HG02938 (cell line): ENCODE data around the gene EPHX1.
"Not testable (repeated sequence)": the region's sequence is repeated elsewhere in the genome, so short reads cannot be mapped to it uniquely, and the experiment has no call there.

ENCODE experiments used
- ATAC-seq: cut with Tn5 transposase; IDR thresholded peaks from one replicate; pipeline ENCODE4 v1.9.1; 2021; ENCODE audit warnings: mild to moderate bottlenecking, moderate library complexity; ENCODE audit not compliant: unreplicated experiment

Gene EPHX1

DNA sequence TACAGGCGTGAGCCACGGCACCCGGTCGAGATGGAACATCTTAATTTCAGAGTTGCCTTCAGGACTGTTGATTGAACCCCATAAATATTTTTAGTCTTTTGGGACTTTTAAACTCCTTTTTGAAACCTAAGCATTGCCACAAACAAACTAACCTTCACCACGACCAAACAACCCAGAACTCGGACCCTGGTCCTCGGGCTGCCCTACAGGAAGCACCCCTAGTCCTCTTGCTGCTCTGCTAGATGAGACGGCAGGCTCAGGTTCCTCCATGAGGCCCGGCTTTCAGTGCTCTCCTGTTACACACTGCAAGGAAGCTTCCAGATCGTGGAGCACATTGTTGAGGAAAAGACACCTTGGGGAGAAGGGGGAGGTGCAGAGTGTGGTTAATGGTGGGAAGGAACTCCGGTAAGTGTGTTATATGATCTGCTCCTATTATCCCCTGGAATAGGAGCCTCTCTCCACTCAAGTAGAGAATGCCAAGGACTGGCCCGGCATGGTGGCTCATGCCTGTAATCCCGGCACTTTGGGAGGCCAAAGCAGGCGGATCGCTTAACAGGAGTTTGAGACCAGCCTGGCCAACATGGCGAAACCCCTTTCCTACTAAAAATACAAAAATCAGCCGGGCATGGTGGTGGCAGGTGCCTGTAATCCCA is 5.7 kb downstream of the EPHX1 start:
- ATAC-seq: no peak

DNA sequence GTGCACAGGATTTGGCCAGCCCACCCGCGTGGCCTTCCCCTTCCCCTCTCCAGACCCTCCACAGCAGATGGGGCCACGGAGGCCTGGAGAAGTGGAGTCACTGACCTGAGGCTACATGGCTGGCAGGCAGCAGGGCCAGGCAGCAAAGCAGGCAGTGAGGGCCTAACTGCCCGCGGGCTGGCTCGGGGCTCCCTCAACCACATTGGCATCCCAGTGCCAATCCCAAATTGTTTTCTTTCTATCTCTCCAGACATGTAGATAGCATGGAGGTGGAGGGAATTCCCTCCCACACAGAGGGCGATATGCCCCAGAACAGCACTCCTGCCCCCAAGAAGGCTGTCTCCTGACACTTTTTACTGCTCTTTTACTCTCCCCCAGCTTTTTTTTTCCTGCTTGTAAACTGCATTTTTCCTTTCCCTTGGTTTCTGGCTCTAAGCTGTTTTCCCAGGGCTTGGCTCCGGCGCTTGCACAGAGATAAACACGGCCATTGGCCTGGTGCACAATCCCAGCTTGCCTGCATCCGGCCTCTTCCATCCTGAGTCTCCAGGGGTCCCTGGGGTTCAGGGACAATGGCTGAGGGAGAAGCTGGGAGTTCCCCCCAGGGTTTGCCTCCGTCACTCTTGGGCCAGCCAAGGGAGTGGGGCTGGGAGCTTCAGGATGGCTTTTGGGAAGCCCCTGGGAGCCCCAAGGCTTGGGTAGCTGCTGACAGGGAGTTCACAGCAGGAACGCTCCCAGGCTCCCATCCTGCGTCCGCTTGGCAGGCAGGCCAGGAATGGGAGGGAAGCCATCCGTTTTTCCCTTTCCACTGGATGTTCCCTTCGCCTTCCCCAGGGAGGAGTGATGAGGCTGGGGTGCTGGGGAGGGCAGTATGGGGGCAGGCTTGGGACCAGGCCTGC is 7.0 kb downstream of the EPHX1 start:
- ATAC-seq: no peak

DNA sequence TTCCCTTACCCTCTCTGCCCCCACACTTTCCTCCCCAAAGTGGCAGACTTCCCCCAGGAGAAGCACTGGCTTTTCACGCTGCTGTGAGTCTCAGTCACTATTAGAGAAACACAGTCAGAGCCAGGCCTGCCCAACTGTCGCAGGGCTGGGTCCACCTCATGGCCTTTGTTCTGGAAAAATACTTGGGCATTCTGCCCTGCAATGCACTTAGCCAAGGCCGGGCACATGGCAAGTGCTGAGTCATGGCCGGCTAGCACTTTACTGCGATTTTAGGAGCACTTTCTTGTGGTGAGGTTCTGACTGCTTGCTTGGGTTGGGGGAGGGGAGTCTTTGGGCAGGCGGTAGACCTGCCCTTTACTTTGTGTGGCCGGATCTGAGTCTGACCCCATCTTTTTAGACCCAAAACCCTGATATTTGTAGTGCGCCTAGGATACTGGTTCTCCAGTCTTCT is 7.7 kb downstream of the EPHX1 start:
- no peak for ATAC-seq

DNA sequence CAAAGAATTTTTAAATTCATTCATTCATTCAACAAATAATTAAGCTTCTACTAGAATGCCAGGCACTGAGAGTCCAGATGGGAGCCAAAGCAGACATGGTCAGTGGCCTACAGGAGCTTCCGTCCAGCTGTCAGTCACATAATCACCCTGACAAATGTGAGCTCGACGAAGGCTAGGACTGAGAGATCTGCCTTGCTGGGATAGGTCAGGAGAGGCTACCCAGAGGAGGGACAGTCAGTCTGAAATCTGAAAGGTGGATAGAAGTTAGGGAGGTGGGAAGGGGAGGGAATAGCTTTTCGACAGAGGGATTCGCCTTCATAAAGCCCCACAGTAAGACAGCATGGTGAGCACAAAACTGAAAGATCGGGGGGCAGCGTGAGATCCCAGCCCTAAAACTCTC is 8.3 kb downstream of the EPHX1 start:
- ATAC-seq: no peak

DNA sequence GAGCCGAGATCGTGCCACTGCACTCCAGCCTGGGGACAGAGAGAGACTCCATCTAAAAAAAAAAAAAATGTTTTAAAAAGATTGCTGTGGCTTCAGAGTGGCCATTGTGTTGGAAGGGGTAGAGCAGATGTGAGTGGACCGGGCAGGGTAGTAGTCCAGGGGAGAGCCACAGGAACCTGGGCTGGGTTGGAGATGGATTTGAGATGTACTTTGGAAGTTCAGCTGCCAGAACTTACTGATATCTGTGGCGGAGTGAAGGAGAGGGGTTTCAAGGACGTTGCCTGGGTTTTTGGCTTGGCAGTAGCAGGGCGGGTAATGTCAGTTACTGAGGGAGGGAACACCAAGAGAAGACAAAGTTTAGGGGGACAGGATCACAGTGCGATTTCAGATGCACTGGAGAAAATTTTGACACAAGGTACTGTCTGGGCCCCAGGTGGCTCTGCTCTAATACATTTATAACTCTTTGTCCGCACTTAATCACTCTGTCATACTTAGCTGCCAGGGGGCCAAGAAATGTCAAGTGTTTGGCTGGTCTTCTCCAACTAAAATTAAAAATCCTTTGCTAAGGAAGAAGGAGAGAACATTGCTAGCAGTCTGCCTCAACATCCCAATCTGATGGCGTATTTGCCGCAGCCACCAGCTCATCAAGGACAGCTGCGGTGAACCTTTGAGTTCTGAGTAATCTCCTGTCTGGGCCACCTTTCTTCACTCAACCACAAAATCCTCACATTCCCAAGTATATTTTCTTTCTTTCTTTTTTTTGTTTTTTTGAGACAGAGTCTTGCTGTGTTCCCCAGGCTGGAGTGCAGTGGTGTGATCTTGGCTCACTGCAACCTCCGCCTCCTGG is 9.6 kb downstream of the EPHX1 start:
- ATAC-seq: no peak

DNA sequence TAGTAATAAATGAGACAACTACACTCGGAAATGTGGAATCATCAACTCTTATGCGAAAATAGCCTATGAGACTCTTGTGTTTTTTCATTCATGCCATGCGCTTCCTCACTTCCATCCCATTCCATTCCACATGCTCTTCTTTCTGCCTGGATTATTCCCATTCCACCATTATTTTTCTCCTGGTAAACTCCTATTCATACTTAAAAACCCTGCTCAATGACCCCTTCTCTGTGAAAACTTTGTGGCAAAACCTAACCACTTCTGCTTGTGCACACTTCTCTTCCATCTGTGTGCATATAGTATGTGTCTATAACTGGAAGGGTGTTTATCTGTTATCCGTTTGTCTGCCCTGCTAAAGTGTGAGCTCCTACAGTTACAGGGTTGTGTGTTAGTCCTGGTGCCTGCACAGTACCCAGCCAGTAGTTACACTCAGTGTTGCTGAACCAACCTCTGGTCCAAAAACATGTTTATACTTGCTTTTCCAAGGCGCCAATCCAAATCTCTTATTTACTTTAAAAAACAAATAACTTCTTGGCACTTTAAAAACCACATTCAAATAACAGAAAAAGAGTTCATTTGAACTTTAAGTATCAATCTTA is 10.7 kb downstream of the EPHX1 start:
- no peak for ATAC-seq

DNA sequence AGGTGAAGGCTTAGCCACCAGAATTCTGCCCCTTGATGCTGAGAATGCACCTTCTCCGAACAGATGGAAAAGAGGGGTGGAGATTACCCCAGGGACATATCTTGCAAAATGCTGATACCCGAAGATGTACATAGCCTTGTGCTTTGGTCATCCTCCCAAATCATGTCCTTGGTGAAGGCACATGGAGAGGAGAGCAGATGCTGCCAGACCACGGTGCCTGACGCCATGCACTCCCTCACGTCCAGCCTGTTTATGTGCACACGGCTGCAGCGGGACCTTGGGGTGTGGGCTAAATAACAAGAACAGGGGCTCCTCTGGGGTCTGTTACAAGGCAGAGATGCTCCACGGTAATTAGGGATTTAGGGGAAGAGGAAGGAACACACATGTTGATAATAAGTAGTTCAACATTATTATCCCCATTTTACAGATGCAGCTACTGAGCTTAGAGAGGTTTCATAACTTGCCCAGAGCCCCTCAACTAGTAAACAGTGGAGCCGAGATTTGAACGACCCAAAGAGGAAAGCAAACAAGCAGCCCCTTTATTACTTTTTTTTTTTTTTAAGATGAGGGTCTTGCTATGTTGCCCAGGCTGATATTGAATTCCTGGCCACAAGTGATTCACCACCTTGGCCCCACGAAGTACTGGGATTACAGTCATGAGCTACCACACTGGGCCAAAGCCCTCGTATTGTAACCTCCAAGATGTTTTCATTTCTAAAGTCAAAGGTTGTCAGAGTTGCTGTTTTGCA is 12.9 kb downstream of the EPHX1 start:
- ATAC-seq: no peak

DNA sequence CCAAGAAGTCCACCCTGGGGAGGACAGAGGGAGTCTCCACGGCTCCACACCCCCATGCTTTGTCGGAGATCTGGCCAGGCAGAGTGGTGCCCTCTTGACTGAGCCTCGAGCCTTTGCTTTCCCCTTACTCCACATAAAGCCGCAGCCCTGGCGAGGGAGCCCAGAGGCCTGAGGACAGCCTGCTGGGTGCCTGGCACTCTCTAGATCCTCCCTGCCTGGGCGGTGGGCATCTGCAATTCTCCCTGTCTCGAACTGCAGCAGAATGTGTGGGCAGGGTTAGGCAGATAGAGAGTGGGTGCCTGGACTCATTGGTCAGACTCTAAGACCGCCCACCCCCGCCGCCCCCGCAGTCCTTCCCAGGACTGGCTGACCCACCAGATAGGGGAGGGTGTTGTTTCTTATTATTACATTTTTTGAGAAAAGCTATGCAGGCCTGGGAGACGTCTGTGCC is 13.9 kb downstream of the EPHX1 start:
- no peak for ATAC-seq

DNA sequence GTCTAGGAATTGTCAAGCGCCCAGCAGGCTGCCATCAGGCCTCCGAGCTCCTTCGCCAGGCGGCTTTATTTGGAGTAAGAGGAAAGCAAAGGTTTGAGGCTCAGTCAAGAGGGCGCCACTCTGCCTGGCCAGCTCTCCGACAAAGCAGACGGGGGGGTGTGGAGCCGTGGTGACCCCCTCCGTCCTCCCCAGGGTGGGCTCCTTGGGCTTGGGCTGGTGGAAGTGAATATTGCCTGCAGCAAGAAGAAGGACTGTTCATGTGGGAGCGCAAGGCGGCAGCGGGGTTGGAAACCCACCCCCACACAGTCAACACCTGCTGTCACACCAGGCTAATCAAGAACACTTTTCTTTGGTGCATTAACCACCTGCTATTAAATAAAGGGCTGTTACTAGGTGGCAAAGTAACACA is 14.6 kb downstream of the EPHX1 start:
- no peak for ATAC-seq

DNA sequence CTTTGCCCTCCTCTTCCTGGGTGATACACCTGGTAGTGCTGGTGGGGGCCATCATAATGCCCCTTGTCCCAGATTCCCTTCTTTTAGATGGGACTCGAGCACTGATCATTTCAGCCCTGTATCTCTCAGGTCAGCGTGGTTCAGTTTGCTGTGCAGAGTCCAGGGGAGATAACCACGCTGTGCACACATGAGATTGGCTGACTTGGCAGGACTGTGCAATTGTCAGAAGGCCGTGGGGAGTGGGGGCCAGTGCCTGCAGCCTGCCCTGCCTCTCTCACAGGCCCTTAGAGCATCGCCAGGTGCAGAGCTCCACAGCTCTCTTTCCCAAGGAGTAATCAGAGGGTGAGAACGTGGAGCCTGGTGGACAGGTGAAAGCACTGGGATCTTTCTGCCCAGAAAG is 15.2 kb downstream of the EPHX1 start:
- ATAC-seq: no peak

DNA sequence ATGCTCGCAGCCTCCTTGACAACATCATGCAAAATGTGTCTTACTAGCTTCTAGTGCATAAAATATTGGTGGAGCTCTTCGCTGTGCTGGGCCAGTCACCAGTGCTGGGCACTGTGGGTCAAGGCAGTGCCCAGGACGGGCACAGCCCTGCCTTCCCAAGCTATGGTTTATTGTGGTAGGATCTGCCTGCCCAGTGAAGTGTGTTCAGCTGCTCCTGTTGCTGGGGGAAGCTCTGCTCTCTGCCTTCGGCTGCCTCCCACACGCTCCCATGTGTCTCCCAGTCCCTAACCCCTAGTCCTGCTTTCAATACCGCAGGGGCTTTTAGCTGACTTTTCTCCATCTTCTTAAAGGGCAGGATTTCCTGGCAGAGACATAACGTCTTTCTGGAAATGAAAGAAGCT is 15.7 kb downstream of the EPHX1 start:
- no peak for ATAC-seq

DNA sequence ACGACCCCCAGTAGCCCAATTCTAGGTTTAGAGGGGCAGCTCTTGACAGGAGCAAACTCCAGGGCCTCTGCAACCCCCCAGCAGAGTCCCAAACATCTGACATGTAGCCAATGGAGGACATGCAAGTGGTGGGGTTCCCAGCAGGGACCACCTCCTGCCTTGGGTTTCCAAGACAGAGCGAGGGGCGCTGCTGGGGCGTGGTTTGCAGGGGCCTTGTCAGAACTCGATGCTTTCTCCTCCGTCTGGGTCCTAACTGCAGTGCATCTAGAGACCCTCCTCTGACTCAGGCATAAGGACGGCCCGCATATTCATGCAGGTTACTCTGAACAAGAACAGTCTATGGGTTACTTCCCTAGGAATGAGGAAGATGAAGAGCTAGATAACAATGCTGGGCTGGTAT is 17.2 kb downstream of the EPHX1 start:
- ATAC-seq: no peak

DNA sequence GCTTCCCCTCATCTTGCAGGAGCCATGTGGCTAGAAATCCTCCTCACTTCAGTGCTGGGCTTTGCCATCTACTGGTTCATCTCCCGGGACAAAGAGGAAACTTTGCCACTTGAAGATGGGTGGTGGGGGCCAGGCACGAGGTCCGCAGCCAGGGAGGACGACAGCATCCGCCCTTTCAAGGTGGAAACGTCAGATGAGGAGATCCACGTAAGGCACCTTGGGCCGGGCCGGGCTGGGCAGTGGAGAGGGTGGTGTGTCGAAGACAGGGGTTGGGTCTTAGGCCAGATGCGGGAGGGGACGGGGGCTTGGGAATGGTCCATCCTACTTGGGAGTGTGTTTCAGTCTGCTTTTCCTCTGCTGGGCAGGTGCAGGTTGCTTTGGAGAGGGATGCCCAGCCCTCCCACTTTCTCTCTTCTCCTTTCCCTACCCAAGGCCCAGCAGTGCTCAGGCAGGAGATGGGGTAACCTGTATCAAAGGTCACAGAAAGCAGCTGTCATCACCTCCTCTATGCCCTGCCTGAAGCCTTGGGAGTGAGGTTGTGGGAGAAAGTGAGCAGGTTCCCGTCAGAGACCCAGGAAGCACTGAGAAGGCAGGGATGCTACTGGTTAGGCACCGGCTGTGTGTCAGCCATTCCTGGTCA is 18.9 kb downstream of the EPHX1 start:
- no peak for ATAC-seq

DNA sequence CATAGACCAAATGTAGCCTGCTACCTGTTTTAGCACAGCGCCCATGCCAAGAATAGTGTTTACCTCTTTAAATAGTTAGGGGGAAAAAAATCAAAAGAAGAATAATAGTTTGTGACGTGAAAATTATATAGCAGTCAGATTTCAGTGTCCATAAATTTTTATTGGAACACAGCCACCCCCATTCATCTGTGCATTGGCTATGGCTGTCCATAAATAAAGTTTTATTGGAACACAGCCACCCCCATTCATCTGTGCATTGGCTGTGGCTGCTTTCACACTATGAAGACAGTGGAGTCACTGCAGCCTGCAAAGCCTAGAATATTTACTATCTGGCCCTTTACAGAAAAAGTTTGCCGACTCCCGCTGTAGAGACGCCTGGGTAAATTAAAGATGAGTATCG is 20.9 kb downstream of the EPHX1 start:
- ATAC-seq: no peak

DNA sequence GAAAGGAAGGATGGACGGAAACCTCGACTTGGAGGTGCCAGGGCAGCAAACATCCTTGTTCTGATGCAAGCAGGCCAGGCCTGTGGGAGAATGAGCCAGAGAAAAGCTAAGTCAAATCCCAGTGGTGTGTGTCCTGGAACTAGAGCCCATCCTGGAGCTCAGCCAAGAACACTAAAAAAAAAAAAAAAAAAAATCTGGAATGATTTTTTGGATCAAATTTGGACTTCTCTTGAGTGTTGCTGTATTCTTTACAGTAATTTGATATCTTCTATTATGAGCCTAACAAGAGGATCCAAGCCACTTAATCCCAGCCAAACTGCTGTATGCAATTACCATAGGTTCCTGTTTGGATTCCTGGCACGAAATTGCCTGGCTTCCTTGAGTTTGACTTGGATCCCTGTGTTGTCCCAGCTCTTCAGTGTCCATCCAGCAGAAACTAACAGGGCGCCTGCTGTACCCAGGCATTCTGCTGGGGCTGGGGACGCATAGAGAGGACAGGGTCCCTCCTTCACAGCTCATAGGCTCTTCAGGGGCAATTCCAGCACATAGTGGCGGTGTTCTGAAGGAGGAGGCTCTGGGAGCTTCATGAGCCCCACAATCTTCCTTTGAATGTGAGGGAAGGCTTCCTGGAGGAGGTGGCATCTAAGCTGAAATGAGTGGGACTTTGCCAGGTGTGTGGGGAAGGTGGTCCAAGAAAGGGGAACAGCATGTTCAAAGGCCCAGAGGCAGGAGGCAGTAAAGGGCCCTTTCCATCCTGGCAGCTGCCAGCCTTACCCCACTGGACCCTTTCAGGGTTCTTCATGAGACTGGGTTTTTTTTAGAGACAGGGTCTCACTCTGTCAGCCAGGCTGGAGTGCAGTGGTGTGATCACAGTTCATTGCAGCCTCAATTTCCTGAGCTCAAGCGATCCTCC is 24.7 kb downstream of the EPHX1 start:
- ATAC-seq: no peak

DNA sequence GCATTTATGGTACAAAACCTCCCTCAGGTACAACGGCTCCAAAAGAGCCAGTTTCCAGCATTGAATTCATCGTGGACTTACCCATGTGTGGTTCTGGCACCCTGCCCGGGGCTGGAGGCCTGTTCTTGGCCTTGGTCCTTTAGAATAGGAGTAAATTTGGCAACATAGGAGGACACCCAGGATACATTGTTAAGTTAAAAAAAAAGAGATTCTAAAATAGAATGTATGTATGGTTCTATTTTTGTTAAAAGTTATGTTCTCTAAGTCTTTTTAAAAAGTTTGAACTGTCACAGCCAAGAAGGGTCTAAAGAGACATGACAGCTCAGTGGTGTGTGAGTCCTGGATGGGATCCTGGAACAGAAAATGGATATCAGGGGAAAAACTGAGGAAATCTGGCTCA is 25.9 kb downstream of the EPHX1 start:
- ATAC-seq: no peak

DNA sequence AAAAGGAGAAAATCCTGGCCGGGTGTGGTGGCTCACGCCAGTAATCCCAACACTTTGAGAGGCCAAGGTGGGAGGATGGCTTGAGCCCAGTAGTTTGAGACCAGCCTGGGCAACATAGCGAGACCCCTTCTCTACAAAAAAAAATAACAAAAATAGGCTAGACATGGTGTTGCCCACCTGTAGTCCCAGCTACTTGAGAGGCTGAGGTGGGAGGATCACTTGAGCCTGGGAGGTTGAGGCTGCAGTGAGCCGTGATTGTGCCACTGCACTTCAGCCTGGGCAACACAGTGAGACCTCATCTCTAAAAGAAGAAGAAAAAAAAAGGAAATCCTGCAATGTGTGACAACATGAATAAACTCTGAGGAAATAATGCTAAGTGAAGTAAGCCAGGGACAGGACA is 26.4 kb downstream of the EPHX1 start:
- not testable (repeated sequence) for ATAC-seq

DNA sequence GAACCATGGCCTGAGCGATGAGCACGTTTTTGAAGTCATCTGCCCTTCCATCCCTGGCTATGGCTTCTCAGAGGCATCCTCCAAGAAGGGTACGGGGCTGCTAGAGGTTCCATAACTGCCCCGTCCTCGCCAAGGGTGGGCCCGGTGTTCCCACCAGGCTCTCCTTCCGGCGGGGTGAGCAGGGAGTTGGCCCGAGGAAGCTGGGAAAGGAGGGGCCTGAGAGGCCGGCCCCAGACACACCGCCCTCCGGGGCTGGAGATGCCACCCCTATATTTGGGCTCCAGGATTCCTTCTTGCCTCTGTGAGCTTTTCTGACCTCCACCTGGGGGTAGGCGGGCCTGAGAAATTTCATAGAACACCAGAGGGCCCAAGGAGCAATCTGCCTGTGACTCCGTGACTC is 28.9 kb downstream of the EPHX1 start:
- ATAC-seq: no peak

DNA sequence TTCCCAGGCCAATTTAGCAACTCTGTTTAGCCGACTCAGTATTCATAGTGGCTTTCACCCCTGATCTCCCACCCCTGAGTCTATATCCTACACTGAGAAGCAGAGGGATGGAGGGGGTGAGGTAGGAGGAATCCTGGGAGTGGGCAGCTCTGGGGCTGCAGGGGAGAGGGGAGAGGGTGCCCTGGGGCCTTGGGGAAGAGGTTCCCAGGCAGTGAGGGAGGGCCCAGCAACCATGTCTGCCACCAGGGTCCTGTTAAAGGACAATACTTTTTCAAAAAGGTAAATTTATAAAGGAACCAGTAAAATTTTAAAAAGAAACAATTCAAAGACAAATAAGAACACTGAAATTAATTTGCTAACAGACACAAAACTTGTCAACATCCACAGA is 30.3 kb downstream of the EPHX1 start:
- ATAC-seq: no peak
